HEK293 (cell line): Measurements from ENCODE around the gene TSPEAR.

Source experiments
- ATF2 ChIP-seq: fragments of 450-650 bp; formaldehyde crosslinking; IDR thresholded peaks from 2 replicates; pipeline ENCODE4 v1.5.1; 2016; ENCODE audit warnings: missing biosample characterization, missing genetic modification characterization, low read depth
- CTCF ChIP-seq: fragments of 450-650 bp; formaldehyde crosslinking; IDR thresholded peaks from 2 replicates; pipeline ENCODE4 v1.5.1; 2016; ENCODE audit warnings: missing biosample characterization, missing genetic modification characterization
- HIC1 ChIP-seq: fragments of 450-650 bp; formaldehyde crosslinking; IDR thresholded peaks from 2 replicates; pipeline ENCODE4 v1.5.1; 2016; ENCODE audit warnings: missing biosample characterization, missing genetic modification characterization
- ZBTB11 ChIP-seq: fragments of 450-650 bp; formaldehyde crosslinking; conservative IDR thresholded peaks from 2 replicates; pipeline ENCODE4 v1.5.1; 2016; ENCODE audit warnings: low read depth, missing biosample characterization, missing genetic modification characterization
- ZBTB21 ChIP-seq: fragments of 450-650 bp; formaldehyde crosslinking; IDR thresholded peaks from 2 replicates; pipeline ENCODE4 v1.5.1; 2017; ENCODE audit warnings: missing biosample characterization, missing genetic modification characterization
- ZBTB26 ChIP-seq: fragments of 450-650 bp; formaldehyde crosslinking; optimal IDR thresholded peaks from 2 replicates; pipeline ENCODE3; 2016; ENCODE audit warnings: missing biosample characterization, mild to moderate bottlenecking, missing genetic modification characterization
- ZNF311 ChIP-seq: fragments of 450-650 bp; formaldehyde crosslinking; IDR thresholded peaks from 2 replicates; pipeline ENCODE4 v1.5.1; 2017; ENCODE audit warnings: missing biosample characterization, missing genetic modification characterization, borderline replicate concordance
- ZNF394 ChIP-seq: fragments of 450-650 bp; formaldehyde crosslinking; IDR thresholded peaks from 2 replicates; pipeline ENCODE4 v1.5.1; 2016; ENCODE audit warnings: missing biosample characterization, missing genetic modification characterization, mild to moderate bottlenecking, moderate library complexity, borderline replicate concordance
- ZNF658 ChIP-seq: fragments of 450-650 bp; formaldehyde crosslinking; IDR thresholded peaks from 2 replicates; pipeline ENCODE4; 2016; ENCODE audit warnings: missing biosample characterization, missing genetic modification characterization

GRCh38 chr21:44596068-44596725 is 115.2 kb downstream of the TSPEAR start:
- TF ChIP-seq ZNF658 (tag by site-specific recombination) (no peak), CTCF (tag by site-specific recombination) (no peak), ZNF394 (tag by site-specific recombination) (no peak), ATF2 (tag by site-specific recombination) (no peak), ZBTB21 (tag by site-specific recombination) (no peak), ZBTB26 (tag by site-specific recombination) (no peak), ZBTB11 (no peak), ZNF311 (tag by site-specific recombination) (no peak), HIC1 (tag by site-specific recombination) (no peak)
